Breast epithelium (tissue), 4 donors: ENCODE results near the gene RTN4RL1. TPM values are rescaled to one million over a fixed set of nuclear protein-coding genes. Genes with fewer than 3 reads are reported as not detected.

Experiments
- DNase-seq, 2 donors: peaks; one replicate each; pipeline ENCODE4 v3.0.0-alpha.2; 2019; ENCODE audit warnings: low spot score in 2 of 2
- H3K27ac ChIP-seq, 2 donors: fragments of 200-600 bp; sonication (generic) in 1 of 2; one replicate each; pipeline ENCODE4 v1.5.1; 2016 to 2019; ENCODE audit warnings: mild to moderate bottlenecking in 1 of 2
- H3K27me3 ChIP-seq, 2 donors: fragments of 200-600 bp; sonication (generic) in 1 of 2; one replicate each; pipeline versions ENCODE4 v1.5.1 to v1.6.0; 2017 to 2019; ENCODE audit warnings: control low read depth in 1 of 2, mild to moderate bottlenecking in 1 of 2
- H3K36me3 ChIP-seq: fragments of 200-600 bp; one replicate; pipeline ENCODE4 v1.5.1; 2019
- H3K4me1 ChIP-seq, 2 donors: fragments of 200-600 bp; sonication (generic); one replicate each; pipeline ENCODE4 v1.5.1; 2016 to 2019; ENCODE audit warnings: control low read depth in 1 of 2
- H3K4me3 ChIP-seq, 3 donors: fragments of 200-600 bp; sonication (generic); 1 replicate in 2 of 3; 2 replicates in 1 of 3; pipeline ENCODE4 v1.5.1; 2016 to 2019; ENCODE audit warnings: mild to moderate bottlenecking in 3 of 3, moderate library complexity in 2 of 3
- H3K9me3 ChIP-seq, 2 donors: fragments of 200-600 bp; sonication (generic) in 1 of 2; one replicate each; pipeline ENCODE4 v1.5.1; 2016 to 2019; ENCODE audit warnings: control low read depth in 1 of 2
- POLR2A ChIP-seq: fragments of 450-650 bp; IDR thresholded peaks from one replicate; pipeline ENCODE4 v1.6.1; 2016; ENCODE audit warnings: antibody characterized with exemption, mild to moderate bottlenecking, moderate library complexity
- POLR2AphosphoS5 ChIP-seq, 3 donors: sonication (generic); formaldehyde crosslinking; IDR thresholded peaks; one replicate each; pipeline ENCODE4 v1.6.1; 2017; ENCODE audit warnings: antibody characterized with exemption in 3 of 3
- intact Hi-C: fragments of 100-400 bp; cut with DNase I; formaldehyde crosslinking; loops from one replicate; pipeline ENCODE4 v1.15.1; 2023; ENCODE audit warnings: low total_unique reads
- total RNA-seq, 3 donors: library from RNA; depleted of rRNA; stranded (reverse); fragments of >200 nt; gene quantifications; one replicate each; pipeline ENCODE4 v1.1.0, GENCODE V29; 2016
- TF ChIP-seq, protein P1 (sequence below), 3 donors: fragments of 450-650 bp; IDR thresholded peaks; one replicate each; pipeline ENCODE4 v1.5.1; 2016 to 2017; ENCODE audit warnings: antibody characterized with exemption in 3 of 3, mild to moderate bottlenecking in 3 of 3, moderate library complexity in 3 of 3

The RTN4RL1 gene
- total RNA-seq, 3 donors from 2014 or later = 3.8 to 19.6 (median 14.1) TPM

DNA sequence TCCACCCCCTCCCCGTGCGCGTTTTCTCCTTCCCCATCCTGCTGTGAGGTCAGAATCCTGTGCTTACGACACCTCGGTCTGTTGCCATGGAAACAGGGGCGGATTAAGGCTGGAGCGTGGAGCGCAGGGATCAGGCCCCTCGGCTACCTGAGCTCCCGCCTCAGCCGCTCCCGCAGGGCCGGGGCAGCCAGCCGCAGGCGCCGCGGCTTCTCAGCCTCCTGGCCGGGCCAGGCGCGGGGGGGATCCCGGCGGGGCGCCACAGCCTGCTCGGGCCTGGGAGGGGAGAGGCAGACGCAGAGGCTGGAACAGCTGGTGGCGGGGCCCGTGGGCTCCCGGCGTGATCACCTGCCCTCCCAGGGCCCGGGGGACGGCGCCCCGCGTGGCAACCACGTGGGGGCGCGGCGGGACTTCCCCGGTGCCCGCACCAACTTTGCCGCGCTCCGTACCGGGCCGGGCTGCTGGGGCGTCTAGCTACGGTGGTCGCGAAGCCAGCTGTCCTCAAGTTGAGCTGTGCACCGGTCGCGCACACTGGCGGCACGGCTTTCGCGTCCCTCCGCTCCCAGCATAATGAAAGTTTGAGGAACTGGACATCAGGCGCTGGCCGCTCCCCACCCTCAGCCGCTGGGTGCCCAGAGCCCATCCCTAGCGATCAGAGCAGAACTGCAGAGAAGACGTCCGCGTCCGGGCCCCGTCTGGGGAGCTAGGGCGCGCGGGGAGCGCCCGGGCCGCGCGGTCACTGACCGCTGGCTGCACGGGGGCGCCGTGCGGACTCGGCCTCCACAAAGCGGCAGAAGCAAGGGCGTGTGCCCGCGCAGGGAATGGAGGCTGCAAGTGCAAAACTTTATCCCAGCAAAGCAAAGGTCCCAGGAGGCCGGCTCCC, 1.2 kb downstream of the RTN4RL1 start:
- DNase-seq = peak; percentile 52 to 72

DNA sequence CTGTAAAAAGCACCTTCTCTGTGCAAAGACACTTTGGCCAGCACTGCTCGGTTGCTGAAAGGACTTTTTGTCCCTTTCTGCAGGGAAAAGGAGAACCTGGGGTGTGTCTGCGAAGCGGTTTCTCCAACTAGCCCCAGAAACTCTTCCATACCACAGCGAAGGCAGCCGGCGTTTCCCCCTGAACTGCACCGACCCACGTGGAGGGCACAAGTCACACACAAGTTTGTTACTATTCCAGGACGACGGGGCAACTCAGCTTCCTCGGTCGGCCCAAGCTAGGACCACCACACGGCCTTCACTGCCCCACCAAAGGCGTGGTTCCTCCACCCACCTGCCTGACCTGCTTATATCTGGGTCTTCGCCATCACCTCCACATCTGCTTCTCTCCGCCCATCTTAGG, 1.9 kb downstream of the RTN4RL1 start:
- intact Hi-C loops = loop anchor here (10.0 kb wide), 1 partner anchor 108 kb away; no protein-coding TSS in a partner anchor
- no peak for DNase-seq
- peak overlapping the region; percentile 60 to 85 for H3K27ac ChIP-seq
- no peaks in the 10 kb centered on the region for H3K4me1 ChIP-seq
- H3K4me3 ChIP-seq = peak overlapping the region; percentile 56 to 75 (median 65)
- no peaks in the 10 kb centered on the region for H3K27me3 ChIP-seq
- H3K9me3 ChIP-seq = no peaks in the 10 kb centered on the region
- no peaks in the 10 kb centered on the region for H3K36me3 ChIP-seq
- no peak for TF ChIP-seq POLR2AphosphoS5 (IDR thresholded peaks at IDR 0.05)
- TF ChIP-seq, protein P1, sequence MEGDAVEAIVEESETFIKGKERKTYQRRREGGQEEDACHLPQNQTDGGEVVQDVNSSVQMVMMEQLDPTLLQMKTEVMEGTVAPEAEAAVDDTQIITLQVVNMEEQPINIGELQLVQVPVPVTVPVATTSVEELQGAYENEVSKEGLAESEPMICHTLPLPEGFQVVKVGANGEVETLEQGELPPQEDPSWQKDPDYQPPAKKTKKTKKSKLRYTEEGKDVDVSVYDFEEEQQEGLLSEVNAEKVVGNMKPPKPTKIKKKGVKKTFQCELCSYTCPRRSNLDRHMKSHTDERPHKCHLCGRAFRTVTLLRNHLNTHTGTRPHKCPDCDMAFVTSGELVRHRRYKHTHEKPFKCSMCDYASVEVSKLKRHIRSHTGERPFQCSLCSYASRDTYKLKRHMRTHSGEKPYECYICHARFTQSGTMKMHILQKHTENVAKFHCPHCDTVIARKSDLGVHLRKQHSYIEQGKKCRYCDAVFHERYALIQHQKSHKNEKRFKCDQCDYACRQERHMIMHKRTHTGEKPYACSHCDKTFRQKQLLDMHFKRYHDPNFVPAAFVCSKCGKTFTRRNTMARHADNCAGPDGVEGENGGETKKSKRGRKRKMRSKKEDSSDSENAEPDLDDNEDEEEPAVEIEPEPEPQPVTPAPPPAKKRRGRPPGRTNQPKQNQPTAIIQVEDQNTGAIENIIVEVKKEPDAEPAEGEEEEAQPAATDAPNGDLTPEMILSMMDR (IDR thresholded peaks at IDR 0.05) = no peak
- no peak for TF ChIP-seq POLR2A

More for the DNA sequence above, 1.2 kb downstream of the RTN4RL1 start:
- no peaks in the 10 kb centered on the region for H3K36me3 ChIP-seq
- intact Hi-C loops = loop anchor here (10.0 kb wide), 1 partner anchor 109 kb away; no protein-coding TSS in a partner anchor
- H3K4me1 ChIP-seq = no peaks in the 10 kb centered on the region
- peaks cover 0 to 2% of the 10 kb centered on the region in 2 donors for H3K27me3 ChIP-seq
- TF ChIP-seq, protein P1 (IDR thresholded peaks at IDR 0.05) = no peak
- TF ChIP-seq POLR2A (no peak), POLR2AphosphoS5 (IDR thresholded peaks at IDR 0.05) (no peak)
- H3K4me3 ChIP-seq = peak overlapping the region; percentile 56 to 75 (median 65)
- H3K27ac ChIP-seq = peak overlapping the region; percentile 60 to 85
- no peaks in the 10 kb centered on the region for H3K9me3 ChIP-seq

DNA sequence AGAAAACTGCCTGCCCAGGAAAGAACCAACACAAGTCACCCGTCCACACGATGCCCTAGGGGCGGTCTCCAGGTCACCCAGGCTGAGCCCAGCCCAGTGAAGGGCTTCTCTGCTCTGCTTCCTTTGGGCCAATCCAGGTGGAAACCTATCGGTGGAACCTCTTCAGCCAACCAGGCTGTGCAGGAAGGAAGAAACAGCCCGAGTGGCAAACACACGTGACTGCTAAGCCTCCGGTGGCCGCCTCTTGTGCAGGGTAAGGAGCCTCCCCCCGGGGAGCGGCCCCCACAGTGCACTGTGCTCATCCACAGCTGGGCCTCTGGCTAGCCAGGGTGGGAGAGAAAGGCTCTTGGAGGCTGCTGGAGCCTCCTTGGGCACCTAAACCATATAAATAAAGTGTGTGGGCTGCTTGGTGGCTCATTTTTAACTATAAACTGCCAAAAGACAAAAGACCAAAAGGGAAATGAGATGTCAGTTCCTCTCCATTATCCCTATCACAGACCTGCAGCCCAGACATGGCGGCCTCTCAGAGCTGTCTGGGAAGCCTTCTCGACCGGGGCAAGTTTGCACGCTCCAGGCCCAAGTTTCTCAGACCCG, 2.4 kb downstream of the RTN4RL1 start:
- no peaks in the 10 kb centered on the region for H3K27me3 ChIP-seq
- H3K9me3 ChIP-seq = no peaks in the 10 kb centered on the region
- TF ChIP-seq POLR2A (no peak), POLR2AphosphoS5 (IDR thresholded peaks at IDR 0.05) (no peak)
- TF ChIP-seq, protein P1 (IDR thresholded peaks at IDR 0.05) = no peak
- H3K4me1 ChIP-seq = no peaks in the 10 kb centered on the region
- intact Hi-C loops = loop anchor here (10.0 kb wide), 1 partner anchor 108 kb away; no protein-coding TSS in a partner anchor
- no peak for DNase-seq
- no peaks in the 10 kb centered on the region for H3K36me3 ChIP-seq
- H3K4me3 ChIP-seq = peak overlapping the region in 1 of 3 donors; percentile 75
- peak overlapping the region; percentile 60 to 85 for H3K27ac ChIP-seq

DNA sequence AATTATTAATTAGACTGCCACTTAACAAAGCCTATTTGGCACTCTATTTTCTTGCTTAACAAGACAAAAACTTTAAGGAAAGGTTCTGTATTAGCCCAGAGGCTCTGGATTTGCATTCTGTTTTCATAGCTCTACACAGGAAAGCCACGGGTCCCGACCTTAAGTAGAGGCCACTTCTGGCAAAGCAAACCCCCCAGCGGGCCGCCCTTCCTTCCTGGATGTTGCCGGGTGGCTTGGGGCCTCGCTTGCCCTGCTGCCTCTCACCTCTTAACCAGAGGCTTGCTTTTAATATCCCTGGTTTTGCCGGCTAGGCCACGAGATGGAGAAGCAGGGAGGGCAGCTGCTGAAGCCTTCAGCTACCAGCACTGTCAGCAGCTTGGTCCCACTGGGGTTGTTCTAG, 4.4 kb downstream of the RTN4RL1 start:
- intact Hi-C loops = loop anchor here (10.0 kb wide), 1 partner anchor 106 kb away; no protein-coding TSS in a partner anchor
- no peak overlapping the region for H3K4me3 ChIP-seq
- H3K9me3 ChIP-seq = no peaks in the 10 kb centered on the region
- peak overlapping the region in 1 of 2 donors; percentile 25 for H3K27ac ChIP-seq
- TF ChIP-seq, protein P1 (IDR thresholded peaks at IDR 0.05) = no peak
- TF ChIP-seq POLR2AphosphoS5 (IDR thresholded peaks at IDR 0.05) = no peak
- no peak for TF ChIP-seq POLR2A
- no peaks in the 10 kb centered on the region for H3K4me1 ChIP-seq
- no peak for DNase-seq
- no peaks in the 10 kb centered on the region for H3K27me3 ChIP-seq
- H3K36me3 ChIP-seq = no peaks in the 10 kb centered on the region
